LoVo (cell line): ENCODE measurements around the gene EPHB3.
"Not testable (repeated sequence)": the region's sequence is repeated elsewhere in the genome, so short reads cannot be mapped to it uniquely, and the experiment has no call there.

Experiments used
- DNase-seq: peaks from one replicate; pipeline ENCODE4 v3.0.0-alpha.2; 2016; ENCODE audit warnings: low spot score

EPHB3 gene

DNA sequence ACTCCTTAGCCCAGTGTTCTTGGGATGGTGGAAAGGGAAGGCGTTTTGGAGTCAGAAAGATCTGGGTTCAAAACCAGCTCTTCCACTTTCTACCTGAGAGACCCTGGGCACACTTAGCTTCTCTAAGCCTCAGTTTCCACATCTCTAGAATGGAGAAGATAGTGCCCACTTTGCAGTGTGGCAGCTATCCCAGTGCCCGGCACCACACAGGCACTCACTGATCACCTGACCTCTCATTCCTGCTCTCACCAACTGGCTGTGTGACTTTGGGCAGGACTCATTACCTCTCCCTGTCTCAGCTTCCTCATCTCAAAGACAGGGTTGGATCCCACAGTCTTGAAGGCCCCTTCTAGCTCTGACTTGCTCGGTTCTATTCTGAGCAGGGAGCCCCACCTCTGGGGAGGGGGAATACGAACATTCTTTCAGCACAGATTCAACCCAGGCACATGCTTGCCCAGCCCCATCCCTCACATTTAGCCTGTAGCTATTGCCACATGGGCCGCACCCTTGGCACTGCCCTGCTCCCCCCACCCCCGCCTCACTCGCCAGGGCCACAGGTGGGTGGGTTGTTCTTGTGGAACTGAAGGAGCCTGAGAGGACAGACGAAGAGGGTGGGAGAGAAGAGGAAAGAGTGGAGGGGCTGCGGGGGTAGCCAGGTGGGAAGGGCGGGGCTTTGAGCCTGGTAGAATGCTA lies 39.2 kb downstream of the EPHB3 start:
- DNase-seq = no peak

DNA sequence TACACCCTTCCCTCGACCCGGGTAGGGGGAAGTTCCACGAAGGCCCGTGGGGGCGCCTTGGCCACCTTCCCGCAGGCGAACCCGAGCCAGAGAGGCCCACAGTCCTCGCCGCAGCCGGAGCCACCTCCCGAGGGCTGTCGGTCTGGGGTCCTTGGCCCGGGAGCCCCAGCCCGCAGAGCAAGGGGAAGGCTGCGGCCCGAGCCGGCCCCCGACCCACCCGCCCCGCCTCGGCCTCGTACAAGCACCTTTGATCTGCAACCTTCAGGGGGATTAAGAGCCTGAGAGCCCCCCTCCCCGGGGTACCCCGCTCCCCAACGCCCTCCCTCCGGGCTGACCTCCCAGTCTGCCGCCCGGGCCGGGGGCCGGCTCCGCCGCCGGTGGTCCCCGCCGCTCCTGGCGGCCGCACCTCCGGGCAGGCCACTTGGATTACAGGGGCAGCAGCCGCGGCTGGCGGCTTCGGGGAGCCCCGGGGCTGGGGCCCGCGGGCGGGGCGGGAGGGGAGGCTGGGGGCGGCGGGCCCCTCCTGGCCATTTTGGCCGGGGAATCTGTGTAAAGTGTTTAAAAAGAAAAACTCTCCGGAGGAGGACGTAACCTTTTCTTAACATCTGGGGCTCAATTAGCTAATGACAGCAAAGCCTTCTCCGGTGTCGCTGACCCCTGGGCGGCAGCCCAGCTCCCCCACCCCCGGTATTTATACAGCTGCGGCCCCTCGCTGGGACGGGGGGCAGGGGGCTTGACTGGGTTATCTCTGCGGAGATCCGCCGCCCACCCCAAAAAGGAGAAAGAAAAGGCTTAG lies 40.2 kb downstream of the EPHB3 start:
- no peak for DNase-seq

- no peak for DNase-seq
Observed at GRCh38 chr3:184602372-184603150, 41.0 kb downstream of the EPHB3 start.

- DNase-seq = no peak
Observed at GRCh38 chr3:184603151-184604030, 41.8 kb downstream of the EPHB3 start.

DNA sequence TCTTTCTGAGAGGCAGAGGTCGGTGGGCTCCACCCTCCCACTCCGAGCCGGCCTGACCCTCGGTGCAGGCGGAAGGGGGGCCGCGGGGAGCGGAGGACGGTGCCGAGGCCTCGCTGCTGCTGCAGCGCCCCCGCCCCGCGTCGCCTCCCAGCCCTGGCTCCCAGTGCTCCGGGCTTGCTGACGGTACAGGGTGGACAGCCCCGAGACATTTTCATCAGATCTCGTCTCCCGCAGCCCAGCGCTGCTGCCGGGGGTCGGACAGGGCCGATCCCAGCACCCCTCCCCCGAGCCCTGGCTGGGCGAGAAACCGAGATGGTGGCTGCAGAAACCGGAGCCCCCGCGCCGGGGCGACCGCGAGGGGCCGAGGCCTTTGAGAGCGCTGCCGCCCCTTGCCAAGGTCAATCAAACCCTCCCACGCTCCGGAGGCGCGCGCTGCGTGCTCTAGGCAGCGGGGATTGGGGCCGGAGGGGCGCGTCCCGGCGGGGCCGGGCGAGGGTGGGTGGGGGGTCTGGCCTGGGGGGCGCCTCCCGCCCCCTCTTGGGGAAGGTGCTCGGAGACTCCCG lies 42.5 kb downstream of the EPHB3 start:
- DNase-seq = no peak

- no peak for DNase-seq
Observed at GRCh38 chr3:184604615-184605290, 43.2 kb downstream of the EPHB3 start.

GRCh38 chr3:184608209-184608608 lies 46.6 kb downstream of the EPHB3 start:
- DNase-seq = no peak

GRCh38 chr3:184609476-184610244 lies 48.1 kb downstream of the EPHB3 start:
- no peak for DNase-seq

- DNase-seq = no peak
Observed at GRCh38 chr3:184610245-184610871, 48.8 kb downstream of the EPHB3 start.

GRCh38 chr3:184611607-184612281 lies 50.2 kb downstream of the EPHB3 start:
- no peak for DNase-seq

- no peak for DNase-seq
Observed at GRCh38 chr3:184615396-184615795, 53.8 kb downstream of the EPHB3 start.

DNA sequence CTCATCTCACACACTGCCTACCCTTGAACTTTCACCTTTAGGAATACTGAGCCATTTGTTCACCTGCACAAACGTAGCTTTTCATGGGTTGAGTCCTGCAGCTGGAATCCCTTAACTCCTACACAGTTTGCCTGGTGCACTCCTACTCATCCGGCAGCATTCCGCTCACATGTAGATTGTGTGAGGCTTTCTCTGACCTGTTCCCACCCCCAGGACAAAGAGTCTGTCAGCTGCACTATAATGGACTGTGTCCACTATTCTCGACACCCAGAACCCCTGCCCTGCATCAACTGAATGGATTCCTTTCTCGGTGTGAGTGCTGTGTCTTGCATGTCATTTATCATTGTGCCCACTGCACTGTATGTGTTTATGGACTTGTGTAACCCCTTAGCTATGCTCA lies 54.9 kb downstream of the EPHB3 start:
- no peak for DNase-seq

DNA sequence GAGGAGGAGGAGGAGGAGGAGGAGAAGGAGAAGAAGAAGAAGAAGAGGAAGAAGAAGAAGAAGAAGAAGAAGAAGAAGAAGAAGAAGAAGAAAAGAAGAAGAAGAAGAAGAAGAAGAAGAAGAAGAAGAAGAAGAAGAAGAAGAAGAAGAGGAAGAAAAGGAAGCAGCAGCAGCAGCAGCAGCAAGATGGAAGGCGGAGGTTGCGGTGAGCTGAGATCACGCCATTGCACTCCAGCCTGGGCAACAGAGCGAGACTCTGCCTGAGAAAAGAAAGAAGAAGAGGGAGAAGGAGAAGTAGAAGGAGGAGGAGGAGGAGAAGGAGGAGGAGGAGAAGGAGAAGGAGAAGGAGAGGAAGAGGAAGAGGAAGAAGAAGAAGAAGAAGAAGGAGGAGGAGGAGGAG lies 55.7 kb downstream of the EPHB3 start:
- not testable (repeated sequence) for DNase-seq

GRCh38 chr3:184618811-184619210 lies 57.2 kb downstream of the EPHB3 start:
- no peak for DNase-seq

GRCh38 chr3:184619369-184619768 lies 57.8 kb downstream of the EPHB3 start:
- no peak for DNase-seq

GRCh38 chr3:184619787-184620430 lies 58.3 kb downstream of the EPHB3 start:
- DNase-seq = no peak

- no peak for DNase-seq
Observed at GRCh38 chr3:184620475-184621119, 59.0 kb downstream of the EPHB3 start.

DNA sequence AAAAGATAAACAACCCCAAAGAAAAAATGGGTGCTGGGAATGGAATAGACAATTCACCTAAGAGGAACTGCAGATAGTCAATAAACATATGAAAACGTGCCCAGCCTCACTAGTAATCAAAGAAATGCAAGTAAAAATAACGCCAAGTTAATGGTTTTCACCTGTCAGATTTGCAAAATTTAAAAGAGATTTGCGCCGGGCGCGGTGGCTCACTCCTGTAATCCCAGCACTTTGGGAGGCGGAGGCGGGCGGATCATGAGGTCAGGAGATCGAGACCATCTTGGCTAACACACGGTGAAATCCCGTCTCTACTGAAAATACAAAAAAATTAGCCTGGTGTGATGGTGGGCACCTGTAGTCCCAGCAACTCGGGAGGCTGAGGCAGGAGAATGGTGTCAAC lies 60.6 kb downstream of the EPHB3 start:
- DNase-seq = not testable (repeated sequence)
